Stimulated activated CD4-positive, alpha-beta T cell treated with anti-CD3 and anti-CD28 coated beads, Interleukin-1b, Interleukin-23, amount 100 ng/mL, for 48 hours (primary cell): ENCODE measurements around the gene ACOXL.
A peak's percentile ranks its signal among the peaks of the same experiment; 100 is the strongest.
"Not testable (repeated sequence)": the region's sequence is repeated elsewhere in the genome, so short reads cannot be mapped to it uniquely, and the experiment has no call there.

Source experiments
- DNase-seq: peaks from one replicate; pipeline ENCODE4 v3.0.0-alpha.2; 2020

The ACOXL gene

GRCh38 chr2:111048856-111049768 is 316.7 kb downstream of the ACOXL start:
- DNase-seq = no peak

- DNase-seq = peak; percentile 24
These were observed 317.6 kb downstream of the ACOXL start for GRCh38 chr2:111049792-111050640.

GRCh38 chr2:111050701-111051376 is 318.5 kb downstream of the ACOXL start:
- DNase-seq = no peak

- DNase-seq = no peak
These were observed 320.2 kb downstream of the ACOXL start for GRCh38 chr2:111052621-111053020.

GRCh38 chr2:111053266-111053665 is 320.9 kb downstream of the ACOXL start:
- no peak for DNase-seq

GRCh38 chr2:111053825-111054515 is 321.6 kb downstream of the ACOXL start:
- no peak for DNase-seq

GRCh38 chr2:111054791-111055691 is 322.7 kb downstream of the ACOXL start:
- peak; percentile 65 for DNase-seq

GRCh38 chr2:111055735-111056134 is 323.4 kb downstream of the ACOXL start:
- DNase-seq = no peak

- DNase-seq = no peak
These were observed 324.7 kb downstream of the ACOXL start for GRCh38 chr2:111057045-111057444.

GRCh38 chr2:111057721-111058120 is 325.3 kb downstream of the ACOXL start:
- DNase-seq = no peak

GRCh38 chr2:111058264-111058663 is 325.9 kb downstream of the ACOXL start:
- no peak for DNase-seq

GRCh38 chr2:111061191-111061590 is 328.8 kb downstream of the ACOXL start:
- no peak for DNase-seq

GRCh38 chr2:111062417-111062816 is 330.0 kb downstream of the ACOXL start:
- DNase-seq = no peak

- DNase-seq = no peak
These were observed 333.8 kb downstream of the ACOXL start for GRCh38 chr2:111066062-111066593.

GRCh38 chr2:111068435-111069058 is 336.2 kb downstream of the ACOXL start:
- no peak for DNase-seq

- DNase-seq = no peak
These were observed 337.3 kb downstream of the ACOXL start for GRCh38 chr2:111069722-111070121.

- no peak for DNase-seq
These were observed 339.3 kb downstream of the ACOXL start for GRCh38 chr2:111071600-111072171.

GRCh38 chr2:111072220-111072871 is 340.0 kb downstream of the ACOXL start:
- DNase-seq = no peak

- DNase-seq = not testable (repeated sequence)
These were observed 350.3 kb downstream of the ACOXL start for GRCh38 chr2:111082659-111083058.

GRCh38 chr2:111091811-111092211 is 359.4 kb downstream of the ACOXL start:
- peak; percentile 24 for DNase-seq
